CD4-positive, alpha-beta T cell treated with Interleukin-6 at 100 ng/mL for 8 hours (primary cell): ENCODE data around the gene SREBF1.
"Not testable (repeated sequence)": the region's sequence is repeated elsewhere in the genome, so short reads cannot be mapped to it uniquely, and the experiment has no call there.

Experiments used
- DNase-seq: peaks from one replicate; pipeline ENCODE4 v3.0.0-alpha.2; 2020; ENCODE audit warnings: mixed read lengths, low spot score

SREBF1 gene

GRCh38 chr17:17811381-17812210, 25.2 kb downstream of the SREBF1 start:
- DNase-seq, result no peak

- no peak for DNase-seq
These were observed 25.9 kb downstream of the SREBF1 start for GRCh38 chr17:17810895-17811248.

GRCh38 chr17:17810084-17810894, 26.5 kb downstream of the SREBF1 start:
- DNase-seq, result no peak

- DNase-seq, result no peak
These were observed 27.2 kb downstream of the SREBF1 start for GRCh38 chr17:17809531-17810083.

GRCh38 chr17:17808706-17809432, 27.9 kb downstream of the SREBF1 start:
- no peak for DNase-seq

- not testable (repeated sequence) for DNase-seq
These were observed 28.6 kb downstream of the SREBF1 start for GRCh38 chr17:17808200-17808599.

- DNase-seq, result no peak
These were observed 29.3 kb downstream of the SREBF1 start for GRCh38 chr17:17807440-17807839.

GRCh38 chr17:17806611-17807274, 30.0 kb downstream of the SREBF1 start:
- DNase-seq, result no peak

- DNase-seq, result no peak
These were observed 30.8 kb downstream of the SREBF1 start for GRCh38 chr17:17806035-17806434.

- DNase-seq, result no peak
These were observed 31.2 kb downstream of the SREBF1 start for GRCh38 chr17:17805575-17805974.

- no peak for DNase-seq
These were observed 32.8 kb downstream of the SREBF1 start for GRCh38 chr17:17804007-17804406.

- no peak for DNase-seq
These were observed 34.8 kb downstream of the SREBF1 start for GRCh38 chr17:17801800-17802481.

GRCh38 chr17:17800504-17801021, 36.2 kb downstream of the SREBF1 start:
- DNase-seq, result no peak

GRCh38 chr17:17798573-17799255, 38.1 kb downstream of the SREBF1 start:
- DNase-seq, result no peak

- no peak for DNase-seq
These were observed 38.7 kb downstream of the SREBF1 start for GRCh38 chr17:17798010-17798556.

- DNase-seq, result no peak
These were observed 39.5 kb downstream of the SREBF1 start for GRCh38 chr17:17797119-17797809.

GRCh38 chr17:17796787-17797061, 40.1 kb downstream of the SREBF1 start:
- no peak for DNase-seq

- no peak for DNase-seq
These were observed 40.6 kb downstream of the SREBF1 start for GRCh38 chr17:17795946-17796786.

- no peak for DNase-seq
These were observed 41.5 kb downstream of the SREBF1 start for GRCh38 chr17:17795296-17795695.
